HL-60 (cell line): ENCODE measurements around the gene FNDC1.

Source experiments
- DNase-seq, 2 experiments: peaks; one replicate each; pipeline ENCODE4 v3.0.0-alpha.2; 2010 to 2020; ENCODE audit warnings: low read depth in 1 of 2, low spot score in 1 of 2
- H3K27ac ChIP-seq: fragments of 250-450 bp; sonication (Bioruptor Pico); replicated peaks from 2 replicates; pipeline ENCODE4 v1.5.1; 2020; ENCODE audit warnings: mild to moderate bottlenecking, moderate library complexity
- H3K27me3 ChIP-seq: fragments of 250-450 bp; sonication (Bioruptor Pico); 2 replicates; pipeline ENCODE4 v1.5.1; 2021; ENCODE audit warnings: mild to moderate bottlenecking, moderate library complexity; ENCODE audit not compliant: insufficient read depth, poor library complexity, severe bottlenecking
- H3K4me3 ChIP-seq: replicated peaks from 2 replicates; pipeline ENCODE4 v1.5.1; 2011; ENCODE audit warnings: mild to moderate bottlenecking, control low read depth, low read length; ENCODE audit not compliant: insufficient read depth
- GABPA ChIP-seq: IDR thresholded peaks from 2 replicates; pipeline ENCODE4 v1.6.1; 2012; ENCODE audit warnings: low read depth
- POLR2AphosphoS5 ChIP-seq: IDR thresholded peaks from 2 replicates; pipeline ENCODE4 v1.6.1; 2012; ENCODE audit warnings: low read depth
- SPI1 ChIP-seq: IDR thresholded peaks from 2 replicates; pipeline ENCODE4 v1.6.1; 2012; ENCODE audit warnings: low read depth, mild to moderate bottlenecking, borderline replicate concordance
- TF ChIP-seq, protein P1 (sequence below): IDR thresholded peaks from one replicate; pipeline ENCODE4 v1.5.1; 2011; ENCODE audit warnings: low read length, control low read depth, inconsistent platforms; ENCODE audit not compliant: insufficient read depth
- TF ChIP-seq, protein P2 (sequence below): IDR thresholded peaks from 2 replicates; pipeline ENCODE4 v1.6.1; 2012; ENCODE audit warnings: low read depth; ENCODE audit not compliant: insufficient replicate concordance

FNDC1 gene

DNA sequence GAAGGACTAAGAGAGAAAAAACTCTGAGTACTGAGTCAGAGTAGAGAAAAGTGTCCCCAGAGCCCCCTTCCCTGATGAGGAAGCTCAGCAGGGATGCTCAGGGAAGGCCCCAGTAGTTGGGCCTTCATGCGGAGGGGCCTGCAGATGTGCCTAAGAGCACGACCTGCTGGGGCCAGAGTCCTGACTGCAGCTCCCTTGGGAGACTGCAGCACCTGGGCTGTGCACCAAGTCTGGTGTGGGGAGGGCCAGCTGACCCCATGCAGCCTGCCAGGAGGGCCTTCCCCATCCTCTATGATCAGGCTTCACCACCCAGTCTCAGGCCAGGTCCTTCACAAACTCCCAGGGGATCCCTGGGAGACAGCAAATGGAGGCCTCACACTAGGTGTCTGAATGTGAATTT lies 130.4 kb downstream of the FNDC1 start:
- H3K27ac ChIP-seq, result no peak overlapping the region
- TF ChIP-seq, protein P1, sequence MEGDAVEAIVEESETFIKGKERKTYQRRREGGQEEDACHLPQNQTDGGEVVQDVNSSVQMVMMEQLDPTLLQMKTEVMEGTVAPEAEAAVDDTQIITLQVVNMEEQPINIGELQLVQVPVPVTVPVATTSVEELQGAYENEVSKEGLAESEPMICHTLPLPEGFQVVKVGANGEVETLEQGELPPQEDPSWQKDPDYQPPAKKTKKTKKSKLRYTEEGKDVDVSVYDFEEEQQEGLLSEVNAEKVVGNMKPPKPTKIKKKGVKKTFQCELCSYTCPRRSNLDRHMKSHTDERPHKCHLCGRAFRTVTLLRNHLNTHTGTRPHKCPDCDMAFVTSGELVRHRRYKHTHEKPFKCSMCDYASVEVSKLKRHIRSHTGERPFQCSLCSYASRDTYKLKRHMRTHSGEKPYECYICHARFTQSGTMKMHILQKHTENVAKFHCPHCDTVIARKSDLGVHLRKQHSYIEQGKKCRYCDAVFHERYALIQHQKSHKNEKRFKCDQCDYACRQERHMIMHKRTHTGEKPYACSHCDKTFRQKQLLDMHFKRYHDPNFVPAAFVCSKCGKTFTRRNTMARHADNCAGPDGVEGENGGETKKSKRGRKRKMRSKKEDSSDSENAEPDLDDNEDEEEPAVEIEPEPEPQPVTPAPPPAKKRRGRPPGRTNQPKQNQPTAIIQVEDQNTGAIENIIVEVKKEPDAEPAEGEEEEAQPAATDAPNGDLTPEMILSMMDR, result no peak
- TF ChIP-seq POLR2AphosphoS5, result no peak
- TF ChIP-seq, protein P2, sequence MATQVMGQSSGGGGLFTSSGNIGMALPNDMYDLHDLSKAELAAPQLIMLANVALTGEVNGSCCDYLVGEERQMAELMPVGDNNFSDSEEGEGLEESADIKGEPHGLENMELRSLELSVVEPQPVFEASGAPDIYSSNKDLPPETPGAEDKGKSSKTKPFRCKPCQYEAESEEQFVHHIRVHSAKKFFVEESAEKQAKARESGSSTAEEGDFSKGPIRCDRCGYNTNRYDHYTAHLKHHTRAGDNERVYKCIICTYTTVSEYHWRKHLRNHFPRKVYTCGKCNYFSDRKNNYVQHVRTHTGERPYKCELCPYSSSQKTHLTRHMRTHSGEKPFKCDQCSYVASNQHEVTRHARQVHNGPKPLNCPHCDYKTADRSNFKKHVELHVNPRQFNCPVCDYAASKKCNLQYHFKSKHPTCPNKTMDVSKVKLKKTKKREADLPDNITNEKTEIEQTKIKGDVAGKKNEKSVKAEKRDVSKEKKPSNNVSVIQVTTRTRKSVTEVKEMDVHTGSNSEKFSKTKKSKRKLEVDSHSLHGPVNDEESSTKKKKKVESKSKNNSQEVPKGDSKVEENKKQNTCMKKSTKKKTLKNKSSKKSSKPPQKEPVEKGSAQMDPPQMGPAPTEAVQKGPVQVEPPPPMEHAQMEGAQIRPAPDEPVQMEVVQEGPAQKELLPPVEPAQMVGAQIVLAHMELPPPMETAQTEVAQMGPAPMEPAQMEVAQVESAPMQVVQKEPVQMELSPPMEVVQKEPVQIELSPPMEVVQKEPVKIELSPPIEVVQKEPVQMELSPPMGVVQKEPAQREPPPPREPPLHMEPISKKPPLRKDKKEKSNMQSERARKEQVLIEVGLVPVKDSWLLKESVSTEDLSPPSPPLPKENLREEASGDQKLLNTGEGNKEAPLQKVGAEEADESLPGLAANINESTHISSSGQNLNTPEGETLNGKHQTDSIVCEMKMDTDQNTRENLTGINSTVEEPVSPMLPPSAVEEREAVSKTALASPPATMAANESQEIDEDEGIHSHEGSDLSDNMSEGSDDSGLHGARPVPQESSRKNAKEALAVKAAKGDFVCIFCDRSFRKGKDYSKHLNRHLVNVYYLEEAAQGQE, result no peak
- no peak for TF ChIP-seq SPI1
- no peak for TF ChIP-seq GABPA
- H3K27me3 ChIP-seq, result peaks cover 4% of the 10 kb centered on the region
- no peak overlapping the region for H3K4me3 ChIP-seq
- DNase-seq, result no peak

DNA sequence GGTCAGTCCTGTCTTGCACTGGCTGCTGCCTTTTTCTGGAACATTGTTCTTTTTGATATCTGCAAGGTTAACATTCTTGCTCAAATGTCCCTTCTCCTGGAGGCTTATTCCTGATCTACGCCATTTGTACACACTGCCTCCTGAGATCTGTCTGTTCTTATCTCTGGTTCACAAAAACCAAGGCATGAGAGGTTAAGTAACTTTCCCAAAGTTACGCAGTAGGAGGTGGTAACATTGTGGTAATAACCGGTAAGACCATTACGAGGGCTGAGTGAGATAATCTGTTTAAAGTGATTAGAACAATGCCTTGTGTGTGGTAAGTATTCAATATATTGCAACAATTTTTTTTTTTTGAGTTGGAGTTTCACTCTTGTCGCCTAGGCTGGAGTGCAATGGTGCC lies 132.1 kb downstream of the FNDC1 start:
- Histone ChIP-seq H3K4me3 (no peak overlapping the region), H3K27ac (no peak overlapping the region), H3K27me3 (peaks cover 6% of the 10 kb centered on the region)
- DNase-seq, result no peak
- TF ChIP-seq POLR2AphosphoS5, result no peak
- TF ChIP-seq, protein P2, result no peak
- no peak for TF ChIP-seq SPI1
- TF ChIP-seq, protein P1, result no peak
- TF ChIP-seq GABPA, result no peak

DNA sequence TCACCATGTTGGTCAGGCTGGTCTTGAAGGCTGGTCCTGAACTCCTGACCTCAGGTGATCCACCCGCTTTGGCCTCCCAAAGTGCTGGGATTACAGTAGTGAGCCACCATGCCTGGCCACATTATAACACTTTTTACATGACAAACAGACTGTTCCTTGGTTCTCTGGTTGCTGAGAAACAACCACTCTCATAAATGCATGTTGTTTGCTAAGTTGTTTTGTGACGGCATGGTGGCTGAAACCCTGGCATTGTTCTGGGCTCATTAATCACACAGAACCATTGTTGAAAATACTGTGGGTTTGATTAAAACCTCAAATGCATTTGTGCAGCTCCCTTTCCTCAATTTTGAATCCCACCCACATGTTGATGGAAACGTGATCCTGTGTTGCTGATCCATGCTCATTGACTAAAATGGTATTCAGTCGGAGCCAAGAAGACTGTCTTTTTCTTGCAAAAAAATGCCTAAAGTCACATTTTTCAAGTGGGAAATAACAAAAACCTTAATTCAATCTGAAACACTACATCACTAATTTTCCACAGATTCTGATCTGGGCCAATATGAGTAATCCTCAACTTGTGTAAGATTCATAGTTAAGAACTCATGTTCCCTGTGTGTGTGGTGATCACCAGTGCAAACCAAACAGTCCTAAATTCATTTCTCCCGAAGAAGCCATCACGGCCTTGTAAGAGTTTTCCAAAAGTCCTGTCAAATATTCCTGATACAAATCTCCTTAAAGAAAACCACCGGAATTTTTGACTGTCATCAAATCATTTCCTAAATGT lies 132.8 kb downstream of the FNDC1 start:
- no peak for DNase-seq
- Histone ChIP-seq H3K27me3 (peaks cover 6% of the 10 kb centered on the region), H3K27ac (no peak overlapping the region), H3K4me3 (no peak overlapping the region)
- TF ChIP-seq GABPA (no peak), SPI1 (no peak), POLR2AphosphoS5 (no peak)
- TF ChIP-seq, protein P2, result no peak
- TF ChIP-seq, protein P1, result no peak
